HL-60/S4 treated with phorbol 12-myristate 13-acetate at 8.2 ng/mL for 4 days and 3 days (cell line): ENCODE results near the gene PI4KA.
"Not testable (repeated sequence)": the region's sequence is repeated elsewhere in the genome, so short reads cannot be mapped to it uniquely, and the experiment has no call there.

Source experiments
- in situ Hi-C: fragments of 300-500 bp; cut with MboI; formaldehyde crosslinking; loops from 2 replicates; pipeline ENCODE4 v1.15.0; 2022; ENCODE audit warnings: low sequenced_read_pairs

Gene PI4KA

DNA sequence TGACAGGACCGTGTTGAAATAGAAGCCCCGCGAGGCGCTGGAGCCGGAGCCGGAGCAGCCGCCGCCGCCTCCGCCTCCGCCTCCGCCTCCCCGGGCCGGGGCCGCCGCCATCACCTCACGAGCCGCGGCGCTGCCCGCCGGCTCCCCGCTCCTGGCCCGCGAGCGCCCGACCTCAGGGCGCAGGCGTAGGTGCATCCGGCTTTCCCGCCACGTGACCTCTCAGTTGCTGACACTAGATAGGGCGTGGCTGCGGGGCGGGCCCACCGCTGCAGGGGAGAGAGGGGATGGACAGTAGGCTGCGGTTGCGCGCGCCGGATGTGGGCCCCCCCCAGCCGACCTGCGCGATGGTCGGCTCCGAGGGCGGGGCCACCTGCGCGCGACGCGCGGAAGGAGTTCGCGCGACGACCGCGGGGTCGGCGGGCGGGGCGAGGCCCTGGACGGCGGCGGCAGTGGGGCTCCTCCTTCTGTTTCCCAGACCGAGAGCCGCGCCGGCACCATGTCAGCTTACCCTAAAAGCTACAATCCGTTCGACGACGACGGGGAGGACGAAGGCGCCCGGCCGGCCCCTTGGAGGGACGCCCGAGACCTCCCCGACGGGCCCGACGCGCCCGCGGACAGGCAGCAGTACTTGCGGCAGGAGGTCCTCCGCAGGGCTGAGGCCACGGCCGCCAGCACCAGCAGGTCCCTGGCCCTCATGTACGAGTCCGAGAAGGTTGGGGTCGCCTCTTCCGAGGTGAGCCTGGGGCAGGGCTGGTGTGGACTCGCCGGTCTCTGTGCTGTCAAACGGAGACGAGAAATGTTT is at the start of gene PI4KA, which contains the start of gene SNAP29:
PI4KA (minus strand) TSS at position 197 of the 802 bp plus-strand sequence; CDS start at position 111, 86 bp downstream.
SNAP29 (plus strand) TSS at position 393 of the 802 bp plus-strand sequence; CDS start at position 497, 104 bp downstream.
- in situ Hi-C loops: no loop called here

DNA sequence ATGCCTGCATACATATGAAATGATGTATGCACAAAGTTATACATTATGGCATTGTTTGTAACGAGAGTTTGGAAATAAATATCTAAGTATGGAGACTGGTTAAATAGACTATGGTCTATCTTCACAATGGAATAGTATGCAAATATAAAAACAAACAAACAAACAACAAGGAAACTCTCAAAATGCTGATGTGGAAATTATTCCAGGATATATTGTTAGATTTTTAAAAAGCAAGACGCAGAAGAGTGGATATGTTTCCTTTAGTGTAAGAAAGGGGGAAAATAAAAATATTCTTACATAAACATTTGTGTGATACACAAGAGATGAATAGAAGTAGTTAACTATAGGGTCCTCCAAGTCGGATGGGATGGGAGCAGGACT is 47.8 kb upstream of the PI4KA start:
- in situ Hi-C loops: no loop called here

DNA sequence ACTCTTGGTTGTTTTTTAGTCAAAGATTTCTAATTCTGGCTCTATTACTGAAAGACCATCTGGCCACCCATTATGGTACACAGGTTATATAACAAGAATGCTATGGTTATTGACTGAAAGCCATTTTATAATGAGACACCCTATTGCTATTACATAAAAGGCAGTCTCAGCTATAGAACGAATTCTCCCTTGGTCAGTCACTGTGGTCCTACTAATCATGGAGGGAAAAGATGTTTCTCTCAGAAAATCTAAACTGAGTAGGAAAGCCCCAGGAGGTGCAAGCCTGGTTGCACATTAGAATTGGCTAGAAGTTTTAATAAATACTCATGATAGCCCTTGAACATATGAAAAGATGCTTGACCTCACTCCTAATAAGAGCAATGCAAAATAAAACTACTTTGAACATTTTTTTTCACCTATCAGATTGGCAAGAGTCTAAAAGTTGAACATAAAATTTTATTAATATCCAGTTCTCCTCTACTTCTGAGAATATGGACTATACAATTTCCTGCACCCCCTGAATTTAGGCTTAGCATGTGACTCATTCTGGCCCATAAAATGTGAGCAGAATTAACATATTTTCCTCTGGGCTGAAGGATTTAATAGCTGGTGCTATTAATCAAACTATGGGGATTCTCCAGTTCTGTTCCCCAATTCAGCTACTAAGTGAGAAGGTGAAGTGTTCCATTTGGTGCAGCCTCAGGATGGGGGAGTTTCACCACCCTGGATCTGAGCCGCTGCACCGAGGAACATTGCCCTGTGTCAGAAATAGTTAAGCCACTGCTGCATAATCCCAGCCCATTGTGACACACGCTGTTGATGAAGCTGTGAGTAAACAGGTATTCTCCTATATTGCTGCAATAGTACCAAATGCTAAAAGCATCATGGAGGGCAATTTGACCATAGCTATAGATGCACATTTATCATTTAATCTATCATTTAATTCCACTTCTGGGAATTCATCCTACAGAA is 47.1 kb upstream of the PI4KA start:
- in situ Hi-C loops: no loop called here

DNA sequence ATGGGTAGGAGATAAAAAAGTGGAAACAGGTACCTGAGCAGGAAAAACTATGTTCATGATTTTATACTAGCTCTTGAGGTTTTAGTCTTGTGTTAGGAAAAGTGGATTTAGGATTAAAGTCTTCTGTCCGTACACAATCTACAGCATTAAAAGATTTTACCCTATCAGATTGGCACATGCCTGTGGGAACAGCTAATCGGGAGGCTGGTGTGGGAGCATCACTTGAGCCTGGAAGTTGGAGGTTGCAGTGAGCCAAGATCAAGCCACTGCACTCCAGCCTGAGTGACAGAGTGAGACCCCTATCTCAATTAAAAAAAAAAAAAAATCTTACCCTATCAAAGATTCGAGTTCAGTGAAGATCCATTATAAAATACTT is 46.4 kb upstream of the PI4KA start:
- in situ Hi-C loops: no loop called here

DNA sequence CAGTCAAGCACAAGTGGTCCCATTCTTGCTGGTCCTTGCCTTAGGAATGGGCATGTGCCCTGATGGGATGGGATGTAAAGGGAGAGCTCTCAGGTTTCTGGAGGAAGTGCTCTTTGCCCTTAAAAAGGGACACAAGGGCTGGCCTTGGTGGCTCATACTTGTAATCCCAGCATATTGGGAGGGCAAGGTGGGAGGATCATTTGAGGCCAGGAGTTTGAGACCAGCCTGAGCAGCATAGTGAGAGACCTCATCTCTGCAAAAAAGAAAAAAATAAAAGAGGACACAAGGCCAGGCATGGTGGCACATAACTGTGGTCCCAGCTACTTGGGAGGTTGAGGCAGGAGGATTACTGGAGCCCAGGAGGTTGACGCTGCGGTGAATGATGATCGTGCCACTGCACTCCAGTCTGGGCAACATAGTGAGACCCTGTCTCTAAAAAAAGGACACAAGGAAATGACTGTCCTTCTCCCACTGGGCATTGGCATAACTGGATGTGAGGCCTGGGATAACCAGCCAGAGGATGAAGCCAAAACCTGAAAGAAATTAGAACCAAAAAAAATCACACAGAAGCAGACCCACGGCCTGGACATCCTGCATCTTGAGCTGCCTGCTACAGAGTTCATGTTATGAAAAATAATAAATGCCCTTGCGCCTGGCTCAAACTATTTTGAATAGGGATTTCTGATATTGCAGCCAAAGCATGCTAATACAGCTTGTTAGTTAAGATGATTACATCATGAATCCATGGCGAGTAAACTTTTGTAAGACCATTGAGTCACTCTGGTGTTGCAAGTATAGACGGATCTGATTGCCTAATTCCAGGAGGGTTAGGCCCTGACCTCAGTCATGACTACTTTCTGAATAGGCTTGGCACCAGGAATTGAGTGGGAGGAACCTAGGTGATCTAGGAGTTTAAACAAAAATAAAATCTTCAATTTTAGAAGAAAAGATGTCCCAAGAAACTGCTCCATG is 45.7 kb upstream of the PI4KA start:
- in situ Hi-C loops: no loop called here

DNA sequence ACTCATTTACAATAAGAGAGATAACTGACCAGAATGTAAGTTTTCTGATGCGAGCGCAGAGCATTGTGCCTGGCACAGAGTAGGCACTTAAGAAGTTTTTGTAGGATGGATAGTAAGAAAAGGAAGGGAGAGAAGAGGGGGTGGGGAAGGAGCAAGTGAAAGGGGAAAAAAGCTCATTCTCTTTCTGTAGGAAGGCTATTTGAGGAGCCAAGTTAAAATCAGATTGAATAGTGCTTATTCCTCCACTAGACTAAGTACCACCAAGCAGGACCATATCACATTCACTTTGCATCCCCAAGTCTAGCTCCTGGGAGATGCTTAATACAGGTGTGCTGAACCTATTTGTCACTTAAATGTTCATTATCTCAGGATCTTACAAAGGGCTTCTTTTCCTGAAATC is 44.5 kb upstream of the PI4KA start:
- in situ Hi-C loops: no loop called here

DNA sequence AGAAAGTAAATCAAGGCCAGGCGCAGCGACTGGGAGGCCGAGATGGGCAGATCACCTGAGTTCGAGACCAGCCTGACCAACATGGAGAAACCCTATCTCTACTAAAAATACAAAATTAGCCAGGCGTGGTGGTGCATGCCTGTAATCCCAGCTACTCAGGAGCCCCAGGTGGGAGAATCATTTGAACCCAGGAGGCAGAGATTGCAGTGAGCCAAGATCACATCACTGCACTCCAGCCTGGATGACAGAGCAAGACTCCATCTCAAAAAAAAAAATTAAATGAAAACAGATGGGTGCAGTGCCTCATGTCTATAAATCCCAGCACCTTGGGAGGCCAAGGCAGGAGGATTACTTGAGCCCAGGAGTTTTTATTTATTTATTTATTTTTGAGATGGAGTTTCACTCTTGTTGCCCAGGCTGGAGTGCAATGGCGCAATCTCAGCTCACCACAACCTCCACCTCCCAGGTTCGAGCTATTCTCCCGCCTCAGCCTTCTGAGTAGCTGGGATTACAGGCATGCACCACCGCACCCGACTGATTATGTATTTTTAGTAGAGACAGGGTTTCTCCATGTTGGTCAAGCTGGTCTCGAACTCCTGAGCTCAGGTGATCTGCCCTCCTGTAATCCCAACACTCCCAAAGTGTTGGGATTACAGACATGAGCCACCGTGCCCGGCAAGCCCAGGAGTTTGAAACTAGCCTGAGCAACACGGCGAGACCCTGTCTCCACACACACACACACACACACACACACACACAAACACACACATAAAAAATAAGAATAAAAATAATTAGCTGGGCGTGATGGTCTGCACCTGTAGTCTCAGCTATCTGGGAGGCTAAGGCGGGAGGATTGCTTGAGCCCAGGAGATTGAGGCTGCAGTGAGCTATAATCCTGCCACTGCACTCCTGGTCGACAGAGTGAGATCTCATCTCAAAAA is 42.8 kb upstream of the PI4KA start:
- in situ Hi-C loops: not testable (repeated sequence)

DNA sequence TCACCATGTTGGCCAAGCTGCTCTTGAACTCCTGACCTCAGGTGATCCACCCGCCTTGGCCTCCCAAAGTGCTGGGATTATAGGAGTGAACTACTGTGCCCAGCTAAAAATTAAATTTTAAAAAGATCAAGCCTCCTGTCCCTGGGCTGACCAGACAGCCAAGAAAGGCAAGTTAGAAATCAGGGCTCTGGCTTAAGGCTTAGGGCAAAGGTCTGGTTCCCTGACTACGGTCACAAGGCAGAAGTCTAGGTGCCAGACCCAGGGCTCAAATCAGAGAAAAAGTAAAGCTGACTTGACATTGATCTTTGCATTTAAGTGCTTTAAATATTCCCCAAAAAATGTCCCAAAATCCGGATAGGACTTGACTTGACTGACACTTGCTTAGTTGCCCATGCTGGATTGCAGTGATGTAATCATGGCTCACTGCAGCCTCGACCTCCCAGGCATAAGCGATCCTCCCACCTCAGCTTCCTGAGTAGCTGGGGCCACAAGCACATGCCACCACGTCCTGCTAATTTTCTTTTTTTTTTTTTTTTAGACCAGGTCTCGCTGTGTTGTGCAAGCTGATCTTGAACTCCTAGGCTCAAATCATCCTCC is 41.3 kb upstream of the PI4KA start:
- in situ Hi-C loops: no loop called here

DNA sequence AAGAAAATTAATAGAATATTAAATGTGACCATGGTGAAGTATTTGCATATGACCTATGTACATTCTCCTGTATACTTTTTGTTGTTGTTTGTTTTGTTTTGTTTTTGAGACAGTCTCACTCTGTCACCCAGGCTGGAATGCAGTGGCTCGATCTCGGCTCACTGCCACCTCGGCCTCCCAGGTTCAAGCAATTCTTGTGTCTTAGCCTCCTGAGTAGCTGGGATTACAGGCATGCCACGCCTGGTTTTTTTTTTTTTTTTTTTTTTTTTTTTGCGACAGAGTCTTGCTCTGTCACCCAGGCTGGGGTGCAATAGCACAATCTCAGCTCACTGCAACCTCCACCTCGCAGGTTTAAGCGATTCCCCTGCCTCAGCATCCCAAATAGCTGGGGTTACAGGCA is 39.1 kb upstream of the PI4KA start:
- in situ Hi-C loops: not testable (repeated sequence)

DNA sequence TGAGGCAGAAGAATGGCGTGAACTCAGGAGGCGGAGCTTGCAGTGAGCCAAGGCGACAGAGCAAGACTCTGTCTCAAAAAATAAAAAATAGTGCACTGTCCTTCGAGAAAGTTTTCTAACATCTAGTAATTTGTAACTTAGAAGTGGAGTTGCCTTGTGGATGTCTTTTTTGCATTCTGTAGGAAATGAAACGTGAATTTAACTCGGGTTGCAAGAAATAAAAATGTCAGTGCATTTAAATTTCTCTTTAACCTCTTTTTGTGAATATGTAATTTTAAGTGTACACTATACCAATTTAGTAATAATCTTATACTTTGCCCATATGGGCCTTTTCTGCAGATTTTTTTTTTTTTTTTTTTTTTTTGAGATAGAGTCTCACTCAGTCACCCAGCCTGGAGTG is 32.4 kb upstream of the PI4KA start:
- in situ Hi-C loops: no loop called here

DNA sequence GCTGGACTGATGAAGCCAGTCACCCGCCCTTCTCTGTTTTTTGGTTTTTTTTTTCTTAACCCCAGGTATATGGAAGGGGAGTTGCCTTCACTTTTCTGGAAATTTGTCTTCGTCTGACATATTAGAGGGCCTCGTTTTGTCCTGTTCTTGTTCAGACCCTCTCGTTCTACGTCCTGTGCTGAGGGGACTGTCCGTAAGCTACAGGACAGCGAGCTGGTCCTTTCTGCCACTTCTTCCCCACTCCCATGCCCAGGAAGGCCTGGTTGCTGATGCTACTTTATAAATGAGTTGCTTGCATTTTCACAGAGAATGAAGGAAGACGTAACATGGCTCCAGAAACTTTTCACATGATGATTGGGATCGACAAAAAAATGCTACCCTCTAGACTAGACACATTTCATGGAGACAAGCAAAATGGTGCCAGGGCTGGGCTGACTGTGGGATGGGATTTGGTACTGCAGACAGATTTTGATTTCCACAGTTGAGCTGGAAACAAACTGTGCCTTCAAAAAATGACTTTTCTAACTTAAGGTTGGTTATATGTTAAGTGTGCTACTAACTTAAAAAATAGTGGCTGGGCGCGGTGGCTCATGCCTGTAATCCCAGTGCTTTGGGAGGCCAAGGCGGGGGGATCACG is 31.4 kb upstream of the PI4KA start:
- in situ Hi-C loops: no loop called here

DNA sequence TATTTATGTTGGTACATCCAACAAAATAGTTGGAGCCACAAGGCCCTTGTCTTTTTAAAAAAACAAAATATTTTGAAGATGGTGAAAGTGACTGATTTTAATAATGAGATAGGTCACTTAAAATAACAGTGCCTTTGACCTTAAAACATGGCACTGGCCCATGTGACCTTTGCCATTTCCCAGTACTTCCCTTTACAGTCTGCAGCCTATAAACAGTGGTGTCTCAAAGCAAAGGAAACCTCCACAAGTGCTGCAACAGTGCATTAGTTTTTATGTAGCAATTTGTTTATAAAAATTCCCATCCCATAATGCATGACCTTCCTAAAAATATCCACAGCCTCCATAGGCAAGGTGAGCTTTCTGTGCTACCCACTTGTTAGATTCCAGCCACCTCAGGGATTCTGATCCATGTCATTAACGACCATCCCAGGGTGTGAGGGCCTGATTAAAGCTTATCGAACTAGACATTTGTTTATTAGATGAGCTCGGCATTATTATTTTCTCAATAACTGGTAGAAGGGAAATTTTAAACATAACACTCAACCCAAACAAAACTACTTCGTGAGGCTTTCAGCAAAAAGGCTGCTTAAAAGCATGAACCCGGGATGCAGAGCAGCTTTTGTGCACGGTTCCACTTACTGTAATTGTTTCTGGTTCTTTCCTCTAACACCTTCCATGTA is 30.6 kb upstream of the PI4KA start:
- in situ Hi-C loops: no loop called here

DNA sequence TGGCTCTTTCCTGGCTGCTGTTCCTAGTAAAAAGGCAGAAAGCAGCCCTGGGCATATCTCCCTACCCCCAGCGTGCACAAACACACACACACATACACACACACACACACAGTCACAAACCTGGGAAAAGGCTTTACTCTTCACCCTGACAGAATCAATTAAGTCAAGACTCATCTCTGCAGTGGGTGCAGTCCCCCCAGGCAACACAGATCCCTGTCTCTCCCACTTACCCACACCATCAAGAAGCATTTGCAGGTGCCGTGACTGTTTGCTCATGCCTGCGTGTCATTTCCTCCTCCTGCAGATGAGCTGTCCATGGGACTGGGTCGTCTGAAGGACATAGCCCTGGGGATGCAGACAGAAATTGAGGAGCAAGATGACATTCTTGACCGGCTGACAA is 28.8 kb upstream of the PI4KA start:
- in situ Hi-C loops: no loop called here

DNA sequence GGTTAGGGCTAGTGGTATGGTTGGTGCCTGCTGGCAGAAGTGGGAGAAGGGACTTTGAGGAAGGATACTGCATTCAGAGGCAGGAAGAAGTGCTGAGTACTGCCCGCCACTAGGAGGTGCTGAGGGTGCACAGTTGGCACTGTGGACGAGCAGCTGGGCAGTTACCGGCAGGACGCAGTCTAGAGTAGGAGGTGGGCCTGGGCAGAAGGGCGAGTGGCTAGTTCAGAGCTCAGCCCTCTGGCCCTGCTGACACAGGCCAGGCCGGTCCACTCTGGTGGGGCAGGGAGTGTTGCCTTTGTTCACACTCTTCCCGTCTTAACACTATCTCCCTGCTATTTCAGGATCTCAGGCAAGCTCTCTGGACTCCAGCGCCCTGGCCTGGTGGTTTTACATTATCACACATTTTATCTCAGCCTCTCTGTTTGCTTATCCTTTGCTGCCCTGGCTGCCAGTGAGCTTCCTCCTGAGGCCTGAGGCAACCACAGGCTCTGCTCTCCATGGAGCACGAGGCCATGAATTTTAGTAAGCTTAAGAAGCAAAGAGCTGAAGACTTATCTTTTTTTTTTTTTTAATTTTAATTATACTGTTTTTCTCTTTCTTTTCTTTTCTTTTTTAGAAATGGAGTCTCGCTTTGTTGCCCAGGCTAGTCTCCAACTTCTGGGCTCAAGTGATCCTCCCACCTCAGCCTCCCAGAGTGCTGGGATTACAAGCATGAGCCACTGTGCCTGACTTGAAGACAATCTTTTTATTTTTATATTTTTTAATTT is 27.1 kb upstream of the PI4KA start:
- in situ Hi-C loops: no loop called here

DNA sequence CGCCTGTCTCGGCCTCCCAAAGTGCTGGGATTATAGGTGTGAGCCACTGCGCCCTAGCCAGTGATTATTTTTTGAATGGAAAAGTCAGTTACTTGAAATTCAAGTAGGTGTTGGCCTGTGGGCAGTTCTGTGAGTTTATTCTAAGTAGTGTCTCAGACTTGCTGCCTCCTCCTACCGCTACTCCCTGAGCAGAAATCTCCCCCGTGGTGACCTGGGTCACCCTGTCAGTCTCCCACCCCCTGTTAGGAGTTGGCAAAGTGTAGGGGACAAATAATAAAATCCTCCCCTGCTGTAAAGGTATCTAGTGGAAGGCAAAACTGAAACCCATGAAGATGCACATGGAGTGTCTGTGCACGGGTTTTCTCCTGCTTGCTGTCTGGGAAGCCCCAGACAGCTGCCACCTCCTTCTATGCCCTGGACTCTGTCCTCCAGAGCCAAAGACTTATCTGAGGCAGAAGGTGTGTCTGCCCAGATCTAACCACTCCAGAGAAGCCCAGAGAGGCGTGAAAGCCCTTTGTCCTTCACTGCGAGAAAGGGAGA is 26.5 kb upstream of the PI4KA start:
- in situ Hi-C loops: no loop called here

DNA sequence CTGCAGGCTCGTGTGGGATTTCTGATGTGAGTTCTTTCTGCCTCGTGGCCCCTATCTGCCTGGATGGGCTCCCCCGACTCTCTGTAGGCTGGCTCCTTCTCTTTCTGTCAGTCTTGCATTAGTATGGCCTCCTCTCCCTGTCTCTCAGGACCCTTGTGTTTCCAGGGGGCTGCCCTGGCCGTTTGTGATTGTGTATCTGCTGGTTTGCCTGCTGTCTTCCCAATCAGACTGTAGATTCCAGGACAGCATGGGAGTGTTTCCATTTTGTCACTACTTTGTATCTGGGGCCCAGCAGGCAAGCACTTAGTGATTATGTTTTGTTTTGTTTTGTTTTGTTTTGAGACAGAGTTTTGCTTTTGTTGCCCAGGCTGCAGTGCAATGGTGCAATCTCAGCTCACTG is 25.8 kb upstream of the PI4KA start:
- in situ Hi-C loops: no loop called here

DNA sequence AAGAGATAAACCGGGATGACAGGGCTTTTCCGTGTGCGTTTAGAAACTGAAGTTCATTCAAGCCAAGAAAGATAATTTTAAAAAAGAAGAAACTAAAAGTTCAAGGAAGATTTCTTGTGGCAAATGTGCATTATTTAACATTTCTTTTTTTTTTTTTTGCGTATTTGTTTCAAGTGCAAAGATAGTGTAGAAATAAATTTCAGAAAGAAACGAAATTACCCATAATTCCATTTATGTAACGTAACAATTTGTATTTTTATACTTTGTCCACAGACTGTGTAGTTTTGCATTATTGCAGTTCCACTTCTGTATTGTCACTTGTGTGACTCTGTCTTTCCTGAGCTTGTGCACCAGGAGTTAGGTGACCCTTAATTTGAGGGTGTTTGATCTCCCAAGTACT is 24.2 kb upstream of the PI4KA start:
- in situ Hi-C loops: no loop called here
